A673 (cell line): ENCODE measurements around the gene C16orf74.

Experiments
- CTCF ChIP-seq: fragments of 300-800, 200-600 bp; sonication (generic); conservative IDR thresholded peaks from 2 replicates; pipeline ENCODE4 v1.5.1; 2017; ENCODE audit warnings: low read depth, mild to moderate bottlenecking, antibody characterized with exemption, low read length, moderate library complexity, mixed read lengths
- EZH2 ChIP-seq: fragments of 200-600 bp; sonication (generic); IDR thresholded peaks from 2 replicates; pipeline ENCODE4 v1.6.1; 2017; ENCODE audit warnings: borderline replicate concordance, low read depth, mild to moderate bottlenecking, mixed read lengths, antibody characterized with exemption, low read length; ENCODE audit not compliant: poor library complexity, severe bottlenecking

- no peak for TF ChIP-seq CTCF
- TF ChIP-seq EZH2: no peak
These were observed 35.5 kb downstream of the C16orf74 start for GRCh38 chr16:85715169-85716021.
